Naive thymus-derived CD8-positive, alpha-beta T cell (primary cell): ENCODE results near the gene KLHL14. TPM values are rescaled to one million over a fixed set of nuclear protein-coding genes. Genes with fewer than 3 reads are reported as not detected.

Experiments used
- ATAC-seq, 2 donors: fragments of 150-1000 bp; cut with Tn5 transposase in 1 of 2; sonication (Bioruptor Pico), chemical (Tn5 transposase) in 1 of 2; 1 replicate in 1 of 2; 2 replicates in 1 of 2; pipeline ENCODE4 v1.10.0; 2021; ENCODE audit warnings: mild to moderate bottlenecking in 2 of 2, moderate library complexity in 2 of 2
- POLR2A ChIA-PET: fragments of 350-600 bp; sonication (Branson Sonifier 250); formaldehyde crosslinking; loops from one replicate; lab custom pipeline; 2021; ENCODE audit warnings: antibody characterized with exemption; lab: Charles Lee
- DNase-seq, 10 donors: peaks; one replicate each; pipeline versions ENCODE4 v3.0.0 to v3.0.0-alpha.2; 2020 to 2022
- H3K27ac Mint-ChIP-seq, 10 donors: one replicate each; pipeline ENCODE4 v1.8.0; 2020 to 2022; ENCODE audit warnings: mild to moderate bottlenecking in 10 of 10, mixed read lengths in 10 of 10, moderate library complexity in 4 of 10, inconsistent platforms in 1 of 10
- H3K27me3 Mint-ChIP-seq, 5 donors: one replicate each; pipeline ENCODE4 v1.8.0; 2021 to 2022; ENCODE audit warnings: mixed read lengths in 5 of 5
- H3K36me3 Mint-ChIP-seq, 3 donors: one replicate each; pipeline ENCODE4 v1.8.0; 2020 to 2022; ENCODE audit warnings: mixed read lengths in 3 of 3, mild to moderate bottlenecking in 2 of 3, inconsistent platforms in 1 of 3
- H3K4me1 Mint-ChIP-seq, 4 donors: one replicate each; pipeline ENCODE4 v1.8.0; 2021 to 2022; ENCODE audit warnings: mixed read lengths in 4 of 4
- H3K4me3 Mint-ChIP-seq, 10 donors: one replicate each; pipeline ENCODE4 v1.8.0; 2020 to 2022; ENCODE audit warnings: mild to moderate bottlenecking in 10 of 10, mixed read lengths in 10 of 10, moderate library complexity in 6 of 10, inconsistent platforms in 1 of 10
- H3K9me3 Mint-ChIP-seq, 9 donors: one replicate each; pipeline ENCODE4 v1.8.0; 2020 to 2022; ENCODE audit warnings: mixed read lengths in 9 of 9, mild to moderate bottlenecking in 3 of 9, inconsistent platforms in 1 of 9, moderate library complexity in 1 of 9
- polyA plus RNA-seq, 3 donors: library from polyadenylated mRNA; unstranded; fragments of 300-500 nt; fragmentation: Illumina TruSeq; gene quantifications; one replicate each; pipeline ENCODE4 v1.2.3, GENCODE V29; 2021
- total RNA-seq, 8 experiments: library from RNA in 2 of 8; stranded (reverse) in 2 of 8; gene quantifications; one replicate each; pipeline ENCODE4 v1.2.3 and lab custom pipeline; 2021 to 2026

The KLHL14 gene
- 1 to 10 TPM; 1.1 to 1.7 TPM for total RNA-seq
- not detected for polyA plus RNA-seq
- total RNA-seq (lab: John Stamatoyannopoulos, UW): 0 reads per million in 6 experiments

GRCh38 chr18:32772581-32773381 lies at the start of gene KLHL14:
Gene KLHL14 (minus strand): TSS chr18:32773023. CDS start chr18:32770591, 2,432 bp downstream.
- Mint-ChIP-seq H3K9me3 (peaks cover 0 to 6% (median 0%) of the 10 kb centered on the region in 9 donors), H3K4me1 (peaks cover 2 to 31% (median 14%) of the 10 kb centered on the region in 4 donors), H3K27ac (peak within 1 kb of the TSS in 1 of 10 donors; percentile 48), H3K27me3 (peaks cover 33 to 58% (median 44%) of the 10 kb centered on the region in 5 donors), H3K4me3 (peak within 1 kb of the TSS; percentile 8 to 77 (median 40)), H3K36me3 (peaks cover 0 to 4% (median 0%) of the 10 kb centered on the region in 3 donors)
- DNase-seq: no peak
- POLR2A ChIA-PET: interaction anchor here (0.7 kb wide), 1 partner anchor 142 kb away, joined by 5 read pairs; no protein-coding TSS in a partner anchor
- ATAC-seq: no peak

GRCh38 chr18:32822197-32822596 lies 49.4 kb upstream of the KLHL14 start:
- POLR2A ChIA-PET: no interaction called here
- Mint-ChIP-seq H3K4me1 (no peaks in the 10 kb centered on the region), H3K27ac (no peak overlapping the region), H3K27me3 (peaks cover 0 to 2% (median 0%) of the 10 kb centered on the region in 5 donors), H3K9me3 (peaks cover 0 to 11% (median 0%) of the 10 kb centered on the region in 9 donors), H3K4me3 (no peak overlapping the region), H3K36me3 (no peaks in the 10 kb centered on the region)
- DNase-seq: no peak
- no peak for ATAC-seq

GRCh38 chr18:32815881-32816280 lies 43.1 kb upstream of the KLHL14 start:
- ATAC-seq (no peak), DNase-seq (no peak)
- Mint-ChIP-seq H3K9me3 (peaks cover 0 to 2% (median 0%) of the 10 kb centered on the region in 9 donors), H3K27ac (no peak overlapping the region), H3K4me1 (peaks cover 0 to 5% (median 0%) of the 10 kb centered on the region in 4 donors), H3K4me3 (no peak overlapping the region), H3K36me3 (no peaks in the 10 kb centered on the region), H3K27me3 (peaks cover 0 to 14% (median 2%) of the 10 kb centered on the region in 5 donors)
- POLR2A ChIA-PET: no interaction called here

- H3K4me3 Mint-ChIP-seq: no peak overlapping the region
- H3K36me3 Mint-ChIP-seq: no peaks in the 10 kb centered on the region
- no peak for DNase-seq
- POLR2A ChIA-PET: no interaction called here
- ATAC-seq: no peak
- H3K9me3 Mint-ChIP-seq: peaks cover 0 to 10% (median 2%) of the 10 kb centered on the region in 9 donors
- H3K27ac Mint-ChIP-seq: no peak overlapping the region
- H3K4me1 Mint-ChIP-seq: peaks cover 0 to 5% (median 0%) of the 10 kb centered on the region in 4 donors
- H3K27me3 Mint-ChIP-seq: peaks cover 0 to 24% (median 2%) of the 10 kb centered on the region in 5 donors
These were observed 39.5 kb upstream of the KLHL14 start for GRCh38 chr18:32812342-32812741.

- POLR2A ChIA-PET: no interaction called here
- ATAC-seq (no peak), DNase-seq (no peak)
- no peak overlapping the region for H3K4me3 Mint-ChIP-seq
- H3K27me3 Mint-ChIP-seq: peaks cover 0 to 26% (median 3%) of the 10 kb centered on the region in 5 donors
- H3K36me3 Mint-ChIP-seq: no peaks in the 10 kb centered on the region
- H3K9me3 Mint-ChIP-seq: peaks cover 0 to 10% (median 2%) of the 10 kb centered on the region in 9 donors
- no peaks in the 10 kb centered on the region for H3K4me1 Mint-ChIP-seq
- no peak overlapping the region for H3K27ac Mint-ChIP-seq
These were observed 37.5 kb upstream of the KLHL14 start for GRCh38 chr18:32810314-32810713.

GRCh38 chr18:32805354-32805753 lies 32.5 kb upstream of the KLHL14 start:
- DNase-seq: no peak
- POLR2A ChIA-PET: no interaction called here
- H3K4me3 Mint-ChIP-seq: no peak overlapping the region

GRCh38 chr18:32804134-32804888 lies 31.5 kb upstream of the KLHL14 start:
- POLR2A ChIA-PET: no interaction called here
- DNase-seq (no peak), ATAC-seq (no peak)
- H3K4me3 Mint-ChIP-seq: peak overlapping the region in 1 of 10 donors; percentile 31
- H3K27ac Mint-ChIP-seq: peak overlapping the region in 1 of 10 donors; percentile 48
- peaks cover 0 to 31% (median 0%) of the 10 kb centered on the region in 4 donors for H3K4me1 Mint-ChIP-seq
- no peaks in the 10 kb centered on the region for H3K36me3 Mint-ChIP-seq
- H3K9me3 Mint-ChIP-seq: peaks cover 0 to 18% (median 2%) of the 10 kb centered on the region in 9 donors
- H3K27me3 Mint-ChIP-seq: peaks cover 0 to 13% (median 0%) of the 10 kb centered on the region in 5 donors

More at GRCh38 chr18:32805354-32805753, 32.5 kb upstream of the KLHL14 start:
- Mint-ChIP-seq H3K27me3 (peaks cover 0 to 14% (median 0%) of the 10 kb centered on the region in 5 donors), H3K27ac (no peak overlapping the region), H3K4me1 (peaks cover 0 to 31% (median 0%) of the 10 kb centered on the region in 4 donors), H3K9me3 (peaks cover 0 to 22% (median 2%) of the 10 kb centered on the region in 9 donors), H3K36me3 (no peaks in the 10 kb centered on the region)
- ATAC-seq: no peak

- H3K9me3 Mint-ChIP-seq: peaks cover 0 to 11% (median 3%) of the 10 kb centered on the region in 9 donors
- H3K27ac Mint-ChIP-seq: peak overlapping the region in 1 of 10 donors; percentile 48
- peak overlapping the region in 1 of 10 donors; percentile 51 for H3K4me3 Mint-ChIP-seq
- H3K4me1 Mint-ChIP-seq: peaks cover 0 to 31% (median 0%) of the 10 kb centered on the region in 4 donors
- no peaks in the 10 kb centered on the region for H3K36me3 Mint-ChIP-seq
- ATAC-seq (peak in 1 of 2 donors; percentile 35), DNase-seq (no peak)
- POLR2A ChIA-PET: no interaction called here
- H3K27me3 Mint-ChIP-seq: peaks cover 0 to 7% (median 0%) of the 10 kb centered on the region in 5 donors
These were observed 30.7 kb upstream of the KLHL14 start for GRCh38 chr18:32803568-32803967.

GRCh38 chr18:32802591-32803451 lies 30.0 kb upstream of the KLHL14 start:
- Mint-ChIP-seq H3K4me1 (peaks cover 0 to 31% (median 0%) of the 10 kb centered on the region in 4 donors), H3K9me3 (peaks cover 0 to 11% (median 7%) of the 10 kb centered on the region in 9 donors), H3K27ac (peak overlapping the region in 1 of 10 donors; percentile 48), H3K4me3 (no peak overlapping the region), H3K27me3 (peaks cover 0 to 6% (median 0%) of the 10 kb centered on the region in 5 donors), H3K36me3 (no peaks in the 10 kb centered on the region)
- POLR2A ChIA-PET: no interaction called here
- ATAC-seq (no peak), DNase-seq (no peak)

- ATAC-seq: no peak
- H3K4me3 Mint-ChIP-seq: no peak overlapping the region
- POLR2A ChIA-PET: no interaction called here
These were observed 28.4 kb upstream of the KLHL14 start for GRCh38 chr18:32801228-32801627.

GRCh38 chr18:32798209-32798960 lies 25.6 kb upstream of the KLHL14 start:
- H3K9me3 Mint-ChIP-seq: peaks cover 0 to 12% (median 6%) of the 10 kb centered on the region in 9 donors
- ATAC-seq: no peak
- H3K4me1 Mint-ChIP-seq: peaks cover 0 to 27% (median 0%) of the 10 kb centered on the region in 4 donors
- DNase-seq: no peak
- H3K27me3 Mint-ChIP-seq: peaks cover 0 to 15% (median 2%) of the 10 kb centered on the region in 5 donors
- H3K27ac Mint-ChIP-seq: no peak overlapping the region
- H3K4me3 Mint-ChIP-seq: no peak overlapping the region
- POLR2A ChIA-PET: no interaction called here
- H3K36me3 Mint-ChIP-seq: peaks cover 0 to 8% (median 0%) of the 10 kb centered on the region in 3 donors

More at GRCh38 chr18:32801228-32801627, 28.4 kb upstream of the KLHL14 start:
- DNase-seq: no peak
- Mint-ChIP-seq H3K27ac (no peak overlapping the region), H3K9me3 (peaks cover 0 to 11% (median 7%) of the 10 kb centered on the region in 9 donors), H3K4me1 (peaks cover 0 to 38% (median 0%) of the 10 kb centered on the region in 4 donors), H3K27me3 (peaks cover 0 to 3% (median 0%) of the 10 kb centered on the region in 5 donors), H3K36me3 (peaks cover 0 to under 1% (median 0%) of the 10 kb centered on the region in 3 donors)
